DND-41 (cell line): ENCODE results near the gene IL4R.

ENCODE experiments used
- EZH2 ChIP-seq: IDR thresholded peaks from 3 replicates; pipeline ENCODE4 v1.6.1; 2012; ENCODE audit warnings: borderline replicate concordance, low read depth, mild to moderate bottlenecking, moderate library complexity, low read length, inconsistent platforms; ENCODE audit not compliant: severe bottlenecking
- TF ChIP-seq, protein P1 (sequence below): IDR thresholded peaks from 2 replicates; pipeline ENCODE4 v1.5.1; 2012; ENCODE audit warnings: borderline replicate concordance, low read length, moderate library complexity, mild to moderate bottlenecking; ENCODE audit not compliant: poor library complexity, severe bottlenecking; ENCODE audit errors: extremely low read depth

DNA sequence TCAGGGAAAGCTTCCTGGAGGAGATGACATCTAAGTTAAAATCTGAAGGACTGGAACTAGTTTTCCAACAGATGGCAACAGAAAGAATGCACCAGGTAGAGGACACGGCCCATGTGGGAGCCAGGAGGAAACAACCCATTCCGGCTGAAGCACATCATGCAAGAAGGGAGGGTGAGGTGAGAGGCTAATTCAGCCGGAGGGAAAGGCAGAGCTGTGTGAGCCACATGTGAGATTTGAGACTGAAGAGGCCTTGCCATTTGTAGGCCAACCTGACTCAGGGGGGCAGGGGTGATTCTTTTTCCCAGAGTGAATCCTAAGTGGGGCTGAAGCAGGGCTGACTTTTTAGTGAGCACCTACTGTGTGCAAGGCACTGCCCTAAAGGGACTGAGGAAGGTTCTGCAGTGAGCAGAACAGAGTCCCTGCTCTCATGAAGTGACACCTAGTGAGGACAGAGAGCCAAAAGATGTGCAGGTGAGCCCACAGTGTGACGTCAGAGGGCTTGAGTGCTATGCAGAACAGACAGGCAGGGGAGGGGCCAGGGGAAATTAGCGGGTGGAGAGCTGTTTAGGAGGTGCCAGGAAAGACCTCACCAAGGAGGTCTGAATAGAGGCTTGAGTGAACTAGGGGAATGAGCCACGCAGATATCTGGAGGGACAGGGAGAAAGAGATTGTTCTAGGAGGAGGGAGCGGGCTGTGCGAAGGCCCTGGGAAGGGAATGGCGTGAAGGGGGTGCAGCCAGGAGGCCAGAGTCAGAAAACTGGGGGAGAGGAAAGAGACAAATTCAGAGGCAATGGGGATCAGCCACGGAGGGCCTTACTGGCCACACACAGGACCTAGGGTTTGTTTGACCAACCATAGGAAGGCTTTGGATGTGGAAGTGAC lies 68.4 kb downstream of the IL4R start:
- TF ChIP-seq, protein P1, sequence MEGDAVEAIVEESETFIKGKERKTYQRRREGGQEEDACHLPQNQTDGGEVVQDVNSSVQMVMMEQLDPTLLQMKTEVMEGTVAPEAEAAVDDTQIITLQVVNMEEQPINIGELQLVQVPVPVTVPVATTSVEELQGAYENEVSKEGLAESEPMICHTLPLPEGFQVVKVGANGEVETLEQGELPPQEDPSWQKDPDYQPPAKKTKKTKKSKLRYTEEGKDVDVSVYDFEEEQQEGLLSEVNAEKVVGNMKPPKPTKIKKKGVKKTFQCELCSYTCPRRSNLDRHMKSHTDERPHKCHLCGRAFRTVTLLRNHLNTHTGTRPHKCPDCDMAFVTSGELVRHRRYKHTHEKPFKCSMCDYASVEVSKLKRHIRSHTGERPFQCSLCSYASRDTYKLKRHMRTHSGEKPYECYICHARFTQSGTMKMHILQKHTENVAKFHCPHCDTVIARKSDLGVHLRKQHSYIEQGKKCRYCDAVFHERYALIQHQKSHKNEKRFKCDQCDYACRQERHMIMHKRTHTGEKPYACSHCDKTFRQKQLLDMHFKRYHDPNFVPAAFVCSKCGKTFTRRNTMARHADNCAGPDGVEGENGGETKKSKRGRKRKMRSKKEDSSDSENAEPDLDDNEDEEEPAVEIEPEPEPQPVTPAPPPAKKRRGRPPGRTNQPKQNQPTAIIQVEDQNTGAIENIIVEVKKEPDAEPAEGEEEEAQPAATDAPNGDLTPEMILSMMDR: no peak
- no peak for TF ChIP-seq EZH2
